ENCODE data around the gene PRRG1.

- no peak for TF ChIP-seq NFIC (IDR thresholded peaks at IDR 0.05)
- no peak for TF ChIP-seq TEAD4 (IDR thresholded peaks at IDR 0.05)
- TF ChIP-seq YY1 (IDR thresholded peaks at IDR 0.05; ENCODE audit: low read depth): no peak
These were observed 29.2 kb downstream of the PRRG1 start for GRCh38 chrX:37378404-37378803.
